ENCODE results near the gene MOV10. TPM values are rescaled to one million over a fixed set of nuclear protein-coding genes. Genes with fewer than 3 reads are reported as not detected.

Gene MOV10
- total and polyA plus RNA-seq, 2 donors (not counting 3 experiments of a cell fraction or from before 2014, with no cell fraction given), result 97.1 to 113 TPM

DNA sequence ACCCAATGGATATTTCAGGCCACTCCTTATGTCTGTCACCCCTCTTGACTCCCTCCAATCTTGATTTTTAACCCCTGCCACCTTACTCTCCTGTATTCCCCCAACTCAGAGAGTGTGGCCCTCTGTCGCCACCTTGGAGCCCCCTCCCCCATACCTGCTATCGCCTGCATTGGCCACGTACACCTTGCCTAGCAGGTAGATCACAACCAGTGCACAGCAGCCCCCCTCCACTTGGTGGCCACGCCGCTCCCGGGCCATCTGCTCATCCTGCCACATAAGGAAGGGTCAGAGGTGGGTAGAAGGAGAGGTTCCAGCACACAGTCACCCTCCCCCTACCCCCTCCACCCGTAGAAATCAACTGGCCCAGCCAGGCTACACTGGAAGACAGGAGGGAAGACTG, 37.7 kb downstream of the MOV10 start:
- no peak for DNase-seq (ENCODE audit: low read depth, low spot score)
- no peaks in the 10 kb centered on the region for H3K27me3 ChIP-seq (ENCODE audit: control insufficient read depth in 2 of 2, insufficient read depth in 2 of 2, low read length in 2 of 2)
- dilution Hi-C loops (cut with MboI; ENCODE audit: extremely low pct_ligation_motif_present, low sequenced_read_pairs) (no loop called here), intact Hi-C loops (cut with micrococcal nuclease) (loop anchor here (5.0 to 10.0 kb wide), 2 partner anchors 415 to 1193 kb away; partner anchors contain the start of genes AP4B1 and DCLRE1B)
- no peaks in the 10 kb centered on the region for H3K9me3 ChIP-seq (replicated peaks; ENCODE audit: control insufficient read depth, insufficient read depth, low read length)
- no peak overlapping the region for H3K27ac ChIP-seq (ENCODE audit: insufficient read depth, low read depth, low read length)
- H3K4me3 ChIP-seq (replicated peaks in 1 of 3; ENCODE audit: insufficient read depth in 1 of 3, low read depth in 1 of 3, low read length in 3 of 3), result no peak overlapping the region
- no peak for FAIRE-seq
- no peak overlapping the region for H3K4me2 ChIP-seq (ENCODE audit: insufficient read depth, low read length)
- no peak overlapping the region for H2AFZ ChIP-seq (ENCODE audit: low read depth, low read length)
- no peaks in the 10 kb centered on the region for H4K20me1 ChIP-seq (replicated peaks; ENCODE audit: control insufficient read depth, extremely low read depth, insufficient read depth, low read length)
- H3K9me1 ChIP-seq (replicated peaks; ENCODE audit: control insufficient read depth, extremely low read depth, insufficient read depth, low read length), result no peaks in the 10 kb centered on the region
- ChIA-PET CTCF (interaction anchor here (0.9 kb wide), 1 partner anchor 37 kb away, joined by 3 read pairs; no protein-coding TSS in a partner anchor), POLR2A (interaction anchor here (0.6 kb wide), 1 partner anchor 224 kb away, joined by 5 read pairs; no protein-coding TSS in a partner anchor)
- H3K4me1 ChIP-seq (ENCODE audit: control insufficient read depth, extremely low read depth, insufficient read depth, low read length), result peaks cover 15% of the 10 kb centered on the region
- TF ChIP-seq, protein P1, sequence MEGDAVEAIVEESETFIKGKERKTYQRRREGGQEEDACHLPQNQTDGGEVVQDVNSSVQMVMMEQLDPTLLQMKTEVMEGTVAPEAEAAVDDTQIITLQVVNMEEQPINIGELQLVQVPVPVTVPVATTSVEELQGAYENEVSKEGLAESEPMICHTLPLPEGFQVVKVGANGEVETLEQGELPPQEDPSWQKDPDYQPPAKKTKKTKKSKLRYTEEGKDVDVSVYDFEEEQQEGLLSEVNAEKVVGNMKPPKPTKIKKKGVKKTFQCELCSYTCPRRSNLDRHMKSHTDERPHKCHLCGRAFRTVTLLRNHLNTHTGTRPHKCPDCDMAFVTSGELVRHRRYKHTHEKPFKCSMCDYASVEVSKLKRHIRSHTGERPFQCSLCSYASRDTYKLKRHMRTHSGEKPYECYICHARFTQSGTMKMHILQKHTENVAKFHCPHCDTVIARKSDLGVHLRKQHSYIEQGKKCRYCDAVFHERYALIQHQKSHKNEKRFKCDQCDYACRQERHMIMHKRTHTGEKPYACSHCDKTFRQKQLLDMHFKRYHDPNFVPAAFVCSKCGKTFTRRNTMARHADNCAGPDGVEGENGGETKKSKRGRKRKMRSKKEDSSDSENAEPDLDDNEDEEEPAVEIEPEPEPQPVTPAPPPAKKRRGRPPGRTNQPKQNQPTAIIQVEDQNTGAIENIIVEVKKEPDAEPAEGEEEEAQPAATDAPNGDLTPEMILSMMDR (IDR thresholded peaks at IDR 0.05; ENCODE audit: extremely low read depth in 1 of 2, insufficient read depth in 1 of 2, low read depth in 1 of 2, low read length in 2 of 2), result no peak
- TF ChIP-seq EZH2 (IDR thresholded peaks at IDR 0.05; ENCODE audit: borderline replicate concordance, low read depth, low read length, severe bottlenecking) (no peak), JUN (IDR thresholded peaks at IDR 0.05; ENCODE audit: borderline replicate concordance, insufficient read depth, insufficient read length, low read depth) (no peak), POLR2AphosphoS5 (IDR thresholded peaks at IDR 0.05; ENCODE audit: insufficient read depth, low read depth, low read length) (no peak), POLR2A (IDR thresholded peaks at IDR 0.05; ENCODE audit: low read depth, low read length) (no peak), GATA2 (IDR thresholded peaks at IDR 0.05; ENCODE audit: insufficient read depth, insufficient read length, low read depth, low read length) (no peak), FOS (IDR thresholded peaks at IDR 0.05; ENCODE audit: borderline replicate concordance, insufficient read depth, low read length) (no peak), MYC (IDR thresholded peaks at IDR 0.05; ENCODE audit: low read depth, low read length) (no peak)
- TF ChIP-seq, protein P2, sequence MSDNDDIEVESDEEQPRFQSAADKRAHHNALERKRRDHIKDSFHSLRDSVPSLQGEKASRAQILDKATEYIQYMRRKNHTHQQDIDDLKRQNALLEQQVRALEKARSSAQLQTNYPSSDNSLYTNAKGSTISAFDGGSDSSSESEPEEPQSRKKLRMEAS (IDR thresholded peaks at IDR 0.05; ENCODE audit: insufficient read depth, insufficient read length), result no peak
- H3K36me3 ChIP-seq (ENCODE audit: control insufficient read depth in 2 of 2, extremely low read depth in 1 of 2, insufficient read depth in 2 of 2, low read length in 2 of 2), result no peaks in the 10 kb centered on the region
- H3K79me2 ChIP-seq (ENCODE audit: control insufficient read depth, insufficient read depth, low read length), result no peaks in the 10 kb centered on the region
- no peak overlapping the region for H3K9ac ChIP-seq (replicated peaks; ENCODE audit: extremely low read depth, insufficient read depth, low read length)
- no TSS peak for BruUV-seq (replicated peaks)
